IMR-90 (cell line): ENCODE data around the gene TGFA.

ENCODE experiments used
- BHLHE40 ChIP-seq: fragments of 150-350 bp; IDR thresholded peaks from 2 replicates; pipeline ENCODE4 v1.6.1; 2016; ENCODE audit warnings: mild to moderate bottlenecking, low read depth, low read length
- CTCF ChIP-seq: conservative IDR thresholded peaks from 2 replicates; pipeline ENCODE4 v1.5.1; 2012; ENCODE audit warnings: mild to moderate bottlenecking, low read depth, low read length, improper control_type of control experiment
- FOS ChIP-seq: fragments of 150-350 bp; IDR thresholded peaks from 2 replicates; pipeline ENCODE4 v1.6.1; 2016; ENCODE audit warnings: low read depth, low read length
- MAFK ChIP-seq: IDR thresholded peaks from 2 replicates; pipeline ENCODE4 v1.6.1; 2012; ENCODE audit warnings: low read depth, low read length, improper control_type of control experiment
- MAZ ChIP-seq: IDR thresholded peaks from 2 replicates; pipeline ENCODE4 v1.6.1; 2012; ENCODE audit warnings: low read depth, mild to moderate bottlenecking, low read length, improper control_type of control experiment, moderate library complexity, borderline replicate concordance
- NFE2L2 ChIP-seq: fragments of 150-350 bp; IDR thresholded peaks from 2 replicates; pipeline ENCODE4 v1.6.1; 2016; ENCODE audit warnings: low read depth, mild to moderate bottlenecking, low read length
- POLR2A ChIP-seq: IDR thresholded peaks from 2 replicates; pipeline ENCODE4 v1.6.1; 2012; ENCODE audit warnings: mild to moderate bottlenecking, low read depth, low read length
- RAD21 ChIP-seq: IDR thresholded peaks from 2 replicates; pipeline ENCODE4 v1.6.1; 2012; ENCODE audit warnings: low read length, improper control_type of control experiment
- RCOR1 ChIP-seq: IDR thresholded peaks from 2 replicates; pipeline ENCODE4 v1.6.1; 2012; ENCODE audit warnings: mild to moderate bottlenecking, low read length, improper control_type of control experiment; ENCODE audit not compliant: insufficient replicate concordance
- RFX5 ChIP-seq: IDR thresholded peaks from 2 replicates; pipeline ENCODE4 v1.8.0; 2012; ENCODE audit warnings: low read depth, mild to moderate bottlenecking, low read length, moderate library complexity
- USF2 ChIP-seq: fragments of 150-350 bp; IDR thresholded peaks from 2 replicates; pipeline ENCODE4 v1.6.1; 2017; ENCODE audit warnings: mild to moderate bottlenecking, antibody characterized with exemption, low read length, low read depth

DNA sequence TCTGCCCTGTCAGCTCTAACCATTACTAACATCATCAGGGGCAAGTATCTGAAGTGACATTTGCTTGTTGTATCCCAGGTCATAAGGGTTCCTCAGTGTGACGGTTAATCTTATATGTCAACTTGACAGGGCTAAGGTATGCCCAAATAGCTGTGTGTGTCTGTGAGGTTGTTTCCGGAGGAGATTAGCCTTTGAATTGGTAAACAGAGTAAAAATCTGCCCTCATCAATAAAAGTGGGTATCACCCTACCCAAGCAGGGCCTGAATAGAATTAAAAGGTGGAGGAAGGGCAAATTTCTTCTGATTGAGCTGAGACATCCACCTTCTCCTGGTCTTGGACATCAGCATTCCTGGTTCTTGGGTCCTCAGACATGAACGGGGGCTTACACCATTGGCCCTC, 12.8 kb upstream of the TGFA start:
- TF ChIP-seq CTCF (no peak), BHLHE40 (no peak), RAD21 (no peak), MAZ (no peak), POLR2A (no peak), RCOR1 (no peak), RFX5 (no peak), FOS (no peak), USF2 (no peak), MAFK (no peak), NFE2L2 (no peak)
